Calu3 (cell line): ENCODE results near the gene GPC3. TPM values are rescaled to one million over a fixed set of nuclear protein-coding genes. Genes with fewer than 3 reads are reported as not detected.

Experiments
- BruUV-seq: library from RNA; stranded (reverse); fragments of 400-500 nt; replicated peaks from 2 replicates; lab custom pipeline; 2021; lab: Mats Ljungman, UMichigan
- CTCF ChIA-PET: fragments of 300-600 bp; sonication (Branson Sonifier 250); formaldehyde crosslinking; loops from one replicate; lab custom pipeline; 2022; ENCODE audit warnings: antibody characterized with exemption; lab: Charles Lee
- DNase-seq: peaks from one replicate; pipeline ENCODE4 v3.0.0; 2022
- H3K27ac Mint-ChIP-seq: one replicate; pipeline ENCODE4 v1.8.0; 2022; ENCODE audit warnings: mixed read lengths; ENCODE audit not compliant: unreplicated experiment
- H3K27me3 Mint-ChIP-seq: one replicate; pipeline ENCODE4 v1.8.0; 2022; ENCODE audit warnings: mixed read lengths; ENCODE audit not compliant: unreplicated experiment
- H3K36me3 Mint-ChIP-seq: one replicate; pipeline ENCODE4 v1.8.0; 2022; ENCODE audit warnings: mild to moderate bottlenecking, moderate library complexity, mixed read lengths; ENCODE audit not compliant: insufficient read depth, unreplicated experiment
- H3K4me1 Mint-ChIP-seq: one replicate; pipeline ENCODE4 v1.8.0; 2022; ENCODE audit warnings: mild to moderate bottlenecking, low read depth, mixed read lengths; ENCODE audit not compliant: unreplicated experiment
- H3K4me3 Mint-ChIP-seq: one replicate; pipeline ENCODE4 v1.8.0; 2022; ENCODE audit warnings: mild to moderate bottlenecking, low read depth, moderate library complexity, mixed read lengths; ENCODE audit not compliant: unreplicated experiment
- H3K9me3 Mint-ChIP-seq: one replicate; pipeline ENCODE4 v1.8.0; 2022; ENCODE audit warnings: low read depth, mixed read lengths; ENCODE audit not compliant: unreplicated experiment
- intact Hi-C: fragments of 100-400 bp; cut with micrococcal nuclease; formaldehyde crosslinking; loops from one replicate; pipeline ENCODE4 v1.10.0; 2022; ENCODE audit not compliant: unreplicated experiment
- total RNA-seq: library from RNA; stranded (reverse); gene quantifications from 2 replicates; pipeline ENCODE4 v1.2.3, GENCODE V29; 2022
- TF ChIP-seq, protein P1 (sequence below): fragments of 200-600 bp; IDR thresholded peaks from one replicate; pipeline ENCODE4 v1.8.0; 2022; ENCODE audit warnings: antibody characterized with exemption; ENCODE audit not compliant: unreplicated experiment

GPC3 gene
- total RNA-seq, 1 experiment from 2014 or later: 2.3 TPM

DNA sequence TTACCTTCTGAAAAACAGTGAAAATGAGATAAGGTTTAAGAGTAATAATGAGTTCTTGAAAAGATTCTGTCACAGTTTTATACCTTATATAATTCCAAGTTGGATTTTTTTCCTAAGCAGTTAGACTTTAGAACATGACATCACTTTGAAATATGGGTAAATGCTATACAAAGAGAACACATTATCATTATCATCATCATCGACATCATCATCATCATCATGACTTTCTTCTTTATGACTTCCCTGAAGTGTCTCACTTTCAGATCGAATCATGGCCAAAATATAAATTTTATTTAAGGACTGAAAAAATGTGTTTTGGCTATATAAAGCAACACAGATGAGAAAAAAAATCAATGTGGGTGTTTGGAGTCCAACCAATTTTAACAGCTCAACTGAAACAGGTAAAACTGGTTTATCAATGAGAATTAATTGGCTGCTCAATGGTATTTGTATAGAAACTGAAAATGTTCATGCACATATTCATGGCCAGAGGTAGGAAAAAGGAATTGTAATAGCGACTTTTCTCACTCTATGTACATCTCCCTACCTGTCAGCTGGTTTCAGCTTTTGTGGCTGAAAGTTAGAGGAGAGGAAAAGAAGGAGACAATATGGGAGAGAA is 327.0 kb downstream of the GPC3 start:
- DNase-seq: no peak
- TF ChIP-seq, protein P1, sequence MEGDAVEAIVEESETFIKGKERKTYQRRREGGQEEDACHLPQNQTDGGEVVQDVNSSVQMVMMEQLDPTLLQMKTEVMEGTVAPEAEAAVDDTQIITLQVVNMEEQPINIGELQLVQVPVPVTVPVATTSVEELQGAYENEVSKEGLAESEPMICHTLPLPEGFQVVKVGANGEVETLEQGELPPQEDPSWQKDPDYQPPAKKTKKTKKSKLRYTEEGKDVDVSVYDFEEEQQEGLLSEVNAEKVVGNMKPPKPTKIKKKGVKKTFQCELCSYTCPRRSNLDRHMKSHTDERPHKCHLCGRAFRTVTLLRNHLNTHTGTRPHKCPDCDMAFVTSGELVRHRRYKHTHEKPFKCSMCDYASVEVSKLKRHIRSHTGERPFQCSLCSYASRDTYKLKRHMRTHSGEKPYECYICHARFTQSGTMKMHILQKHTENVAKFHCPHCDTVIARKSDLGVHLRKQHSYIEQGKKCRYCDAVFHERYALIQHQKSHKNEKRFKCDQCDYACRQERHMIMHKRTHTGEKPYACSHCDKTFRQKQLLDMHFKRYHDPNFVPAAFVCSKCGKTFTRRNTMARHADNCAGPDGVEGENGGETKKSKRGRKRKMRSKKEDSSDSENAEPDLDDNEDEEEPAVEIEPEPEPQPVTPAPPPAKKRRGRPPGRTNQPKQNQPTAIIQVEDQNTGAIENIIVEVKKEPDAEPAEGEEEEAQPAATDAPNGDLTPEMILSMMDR: no peak
- Mint-ChIP-seq H3K36me3 (no peaks in the 10 kb centered on the region), H3K27me3 (no peaks in the 10 kb centered on the region), H3K9me3 (no peaks in the 10 kb centered on the region), H3K4me3 (no peak overlapping the region), H3K4me1 (peaks cover 56% of the 10 kb centered on the region), H3K27ac (peak overlapping the region; percentile 87)
- no TSS peak for BruUV-seq
- CTCF ChIA-PET: interaction anchor here (1.0 kb wide), 1 partner anchor 12 kb away, joined by 3 read pairs; no protein-coding TSS in a partner anchor
- intact Hi-C loops: no loop called here

DNA sequence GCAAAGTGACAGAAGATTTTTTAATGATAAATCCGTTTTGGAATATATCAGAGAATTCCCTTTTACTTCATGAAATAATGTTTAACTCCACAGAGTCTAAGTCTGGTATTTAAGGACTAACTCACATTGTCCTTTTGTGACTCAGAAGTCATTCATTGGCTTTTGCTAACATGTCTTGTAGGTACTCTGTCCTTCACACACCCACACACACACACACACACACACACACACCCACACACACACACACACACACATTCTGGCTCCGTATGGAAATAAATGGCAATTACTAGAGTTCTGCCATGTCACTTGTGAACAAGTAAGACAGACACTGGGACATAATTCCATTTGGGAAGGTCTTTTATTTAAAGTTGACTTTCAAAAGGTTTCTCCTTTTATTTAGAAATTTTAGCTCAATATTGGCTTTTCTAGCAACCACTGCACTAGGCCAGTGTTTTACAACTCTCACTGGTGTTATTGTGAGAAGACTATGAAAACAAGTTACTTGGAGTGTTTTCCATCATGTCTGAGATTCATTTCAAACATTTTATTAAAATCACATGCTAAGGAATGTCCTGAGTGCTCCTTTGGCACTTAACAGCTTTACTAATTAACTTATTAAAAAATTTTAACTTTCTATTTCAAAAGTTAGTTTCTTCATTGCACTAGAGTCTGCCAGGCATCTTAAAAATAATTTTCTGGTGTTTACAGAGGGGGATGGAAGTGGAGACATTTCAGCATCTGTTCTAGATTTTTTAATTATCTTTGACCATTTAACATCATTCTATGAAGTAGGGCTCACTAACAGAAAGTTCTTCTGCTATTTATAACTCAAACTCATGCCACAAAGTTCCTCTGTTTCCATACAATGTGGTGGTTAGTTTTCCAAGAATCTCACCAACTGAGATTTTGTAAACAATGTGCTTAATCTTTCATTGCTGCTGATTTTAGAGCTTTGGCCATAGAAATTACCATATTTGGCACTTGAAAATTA is 329.8 kb downstream of the GPC3 start:
- Mint-ChIP-seq H3K27ac (peak overlapping the region; percentile 68), H3K4me1 (peaks cover 54% of the 10 kb centered on the region), H3K4me3 (no peak overlapping the region), H3K27me3 (no peaks in the 10 kb centered on the region), H3K9me3 (no peaks in the 10 kb centered on the region), H3K36me3 (no peaks in the 10 kb centered on the region)
- TF ChIP-seq, protein P1: no peak
- intact Hi-C loops: no loop called here
- no TSS peak for BruUV-seq
- CTCF ChIA-PET: no interaction called here
- DNase-seq: no peak

DNA sequence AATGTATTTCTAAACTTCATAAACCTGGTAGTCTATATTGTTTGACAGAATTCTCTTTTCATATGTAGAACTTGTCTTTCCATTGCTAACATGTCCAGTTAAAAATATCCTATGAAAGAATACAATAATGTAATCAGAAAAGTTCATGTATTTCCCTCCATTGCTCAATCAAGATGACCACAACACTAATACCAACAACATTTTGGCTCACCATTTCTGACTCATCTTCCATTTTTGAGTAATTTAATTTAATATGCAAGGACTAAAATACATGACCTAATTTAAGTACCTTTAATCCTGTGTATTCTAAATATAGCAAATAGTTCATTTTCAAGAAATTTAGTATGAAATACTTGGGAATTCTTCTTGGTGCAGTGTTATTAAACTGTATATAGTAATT is 330.6 kb downstream of the GPC3 start:
- Mint-ChIP-seq H3K27ac (peak overlapping the region; percentile 68), H3K36me3 (no peaks in the 10 kb centered on the region), H3K27me3 (no peaks in the 10 kb centered on the region), H3K9me3 (no peaks in the 10 kb centered on the region), H3K4me1 (peaks cover 47% of the 10 kb centered on the region), H3K4me3 (no peak overlapping the region)
- CTCF ChIA-PET: no interaction called here
- BruUV-seq: no TSS peak
- intact Hi-C loops: no loop called here
- TF ChIP-seq, protein P1: no peak
- DNase-seq: no peak

DNA sequence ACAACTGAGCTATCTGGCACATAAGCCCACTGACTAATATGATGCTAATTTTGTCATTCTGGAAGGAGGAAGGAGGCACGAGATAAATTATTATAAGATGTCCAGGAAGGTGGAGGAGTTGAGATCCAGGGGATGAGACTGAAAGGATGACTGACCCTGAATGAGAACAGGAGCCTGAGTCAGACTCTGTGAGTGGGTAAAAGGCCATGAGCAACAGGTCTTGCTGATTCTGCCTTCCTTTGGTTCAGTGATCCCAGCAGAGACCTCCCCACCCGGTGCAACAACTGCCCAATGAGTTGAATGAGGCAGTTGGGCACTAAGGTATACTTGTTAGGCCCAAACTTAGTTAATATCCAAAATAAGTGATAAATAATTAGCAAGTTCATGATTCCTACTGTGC is 332.0 kb downstream of the GPC3 start:
- no peak overlapping the region for H3K4me3 Mint-ChIP-seq
- no peaks in the 10 kb centered on the region for H3K36me3 Mint-ChIP-seq
- H3K27ac Mint-ChIP-seq: no peak overlapping the region
- H3K9me3 Mint-ChIP-seq: no peaks in the 10 kb centered on the region
- no peaks in the 10 kb centered on the region for H3K27me3 Mint-ChIP-seq
- intact Hi-C loops: no loop called here
- TF ChIP-seq, protein P1: no peak
- peaks cover 32% of the 10 kb centered on the region for H3K4me1 Mint-ChIP-seq
- no TSS peak for BruUV-seq
- no peak for DNase-seq
- CTCF ChIA-PET: no interaction called here
